ENCODE results near the gene ESPN.

The ESPN gene

DNA sequence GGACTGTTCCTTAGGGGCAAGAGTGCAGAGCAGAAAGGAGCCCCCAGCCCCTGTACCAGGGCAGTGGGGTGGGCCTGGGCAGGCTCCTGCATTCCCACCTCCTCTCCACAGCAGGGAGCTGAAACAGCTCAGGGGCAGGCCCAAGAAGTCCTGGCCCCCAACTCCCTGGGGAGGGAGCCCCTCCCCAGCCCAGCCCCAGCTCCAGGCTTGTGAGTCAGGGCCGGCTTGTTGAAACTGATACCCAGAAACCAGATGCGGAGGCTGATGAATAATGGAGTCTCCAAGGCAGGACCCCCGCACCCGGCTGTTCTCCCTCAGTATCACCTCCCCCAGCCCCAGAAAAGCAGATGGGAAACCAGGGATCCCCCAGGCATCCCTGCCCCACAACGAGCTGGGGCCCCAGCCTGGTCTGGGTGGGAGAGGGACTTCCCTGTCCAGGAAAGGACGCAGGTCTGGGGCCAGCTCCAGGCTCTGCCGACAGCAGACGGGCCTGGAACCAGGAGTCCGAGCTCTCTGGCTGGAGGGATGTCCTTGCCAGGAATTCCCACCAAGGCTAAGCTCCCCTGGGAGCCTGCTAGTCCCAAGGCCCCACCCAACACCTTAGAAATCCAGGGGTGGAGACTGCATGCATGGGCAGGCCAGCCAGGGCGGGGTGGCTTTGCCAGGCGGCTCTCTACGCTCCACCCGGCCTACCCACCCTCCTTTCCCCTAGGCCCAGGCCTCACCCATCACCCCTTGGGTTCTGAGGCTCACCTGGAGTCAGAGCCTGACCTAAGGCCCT, 64.2 kb downstream of the ESPN start:
- no peak overlapping the region for H3K4me3 ChIP-seq (ENCODE audit: control insufficient read depth, low read depth, low read length)
- TF ChIP-seq, protein P1, sequence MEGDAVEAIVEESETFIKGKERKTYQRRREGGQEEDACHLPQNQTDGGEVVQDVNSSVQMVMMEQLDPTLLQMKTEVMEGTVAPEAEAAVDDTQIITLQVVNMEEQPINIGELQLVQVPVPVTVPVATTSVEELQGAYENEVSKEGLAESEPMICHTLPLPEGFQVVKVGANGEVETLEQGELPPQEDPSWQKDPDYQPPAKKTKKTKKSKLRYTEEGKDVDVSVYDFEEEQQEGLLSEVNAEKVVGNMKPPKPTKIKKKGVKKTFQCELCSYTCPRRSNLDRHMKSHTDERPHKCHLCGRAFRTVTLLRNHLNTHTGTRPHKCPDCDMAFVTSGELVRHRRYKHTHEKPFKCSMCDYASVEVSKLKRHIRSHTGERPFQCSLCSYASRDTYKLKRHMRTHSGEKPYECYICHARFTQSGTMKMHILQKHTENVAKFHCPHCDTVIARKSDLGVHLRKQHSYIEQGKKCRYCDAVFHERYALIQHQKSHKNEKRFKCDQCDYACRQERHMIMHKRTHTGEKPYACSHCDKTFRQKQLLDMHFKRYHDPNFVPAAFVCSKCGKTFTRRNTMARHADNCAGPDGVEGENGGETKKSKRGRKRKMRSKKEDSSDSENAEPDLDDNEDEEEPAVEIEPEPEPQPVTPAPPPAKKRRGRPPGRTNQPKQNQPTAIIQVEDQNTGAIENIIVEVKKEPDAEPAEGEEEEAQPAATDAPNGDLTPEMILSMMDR (IDR thresholded peaks at IDR 0.05; ENCODE audit: control insufficient read depth, insufficient read depth, low read depth, low read length, missing control alignments): no peak
- no peak for DNase-seq (ENCODE audit: low read depth)

DNA sequence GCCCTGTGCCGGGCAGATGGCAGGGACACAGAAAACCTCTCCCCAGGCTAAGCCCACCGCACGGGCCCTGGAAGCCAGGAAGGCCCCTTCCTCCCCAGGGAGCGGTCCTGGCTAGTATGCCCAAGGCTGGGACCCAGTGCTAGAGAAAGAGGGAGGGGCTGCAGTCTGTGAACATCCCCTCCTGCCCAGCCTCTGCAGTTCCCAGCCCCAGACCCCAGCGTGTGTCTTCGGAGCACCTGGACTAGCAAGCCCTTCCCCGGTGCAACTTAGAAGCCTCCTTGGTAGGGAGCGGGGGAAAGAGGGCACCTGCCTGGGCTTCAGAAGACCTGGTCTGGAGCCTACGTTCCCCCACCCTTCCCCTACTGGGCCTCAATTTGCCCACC, 64.8 kb downstream of the ESPN start:
- TF ChIP-seq, protein P1 (IDR thresholded peaks at IDR 0.05; ENCODE audit: control insufficient read depth, insufficient read depth, low read depth, low read length, missing control alignments): no peak
- DNase-seq (ENCODE audit: low read depth): no peak
- no peak overlapping the region for H3K4me3 ChIP-seq (ENCODE audit: control insufficient read depth, low read depth, low read length)

DNA sequence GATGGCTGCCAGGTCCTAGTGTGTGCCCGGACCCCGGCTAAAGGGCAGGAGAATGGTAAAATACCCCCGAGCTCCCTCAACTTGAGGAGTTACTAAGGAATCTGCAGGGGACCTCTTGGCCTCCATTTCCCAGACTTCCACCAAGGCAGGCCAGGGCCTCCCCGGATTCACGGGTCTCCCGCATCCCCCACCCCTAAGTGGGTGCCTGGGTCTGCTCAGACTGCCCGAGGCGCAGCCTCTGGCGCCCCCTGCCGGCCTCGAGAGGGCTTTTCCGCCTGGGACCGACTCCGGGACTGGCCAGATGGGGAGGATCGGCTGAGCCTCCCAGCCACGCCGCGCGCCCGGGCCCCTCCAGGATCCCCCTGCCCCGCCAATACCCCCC, 65.2 kb downstream of the ESPN start:
- H3K4me3 ChIP-seq (ENCODE audit: control insufficient read depth, low read depth, low read length): peak overlapping the region; percentile 69
- TF ChIP-seq, protein P1 (IDR thresholded peaks at IDR 0.05; ENCODE audit: control insufficient read depth, insufficient read depth, low read depth, low read length, missing control alignments): peak; percentile 95
- no peak for DNase-seq (ENCODE audit: low read depth)

DNA sequence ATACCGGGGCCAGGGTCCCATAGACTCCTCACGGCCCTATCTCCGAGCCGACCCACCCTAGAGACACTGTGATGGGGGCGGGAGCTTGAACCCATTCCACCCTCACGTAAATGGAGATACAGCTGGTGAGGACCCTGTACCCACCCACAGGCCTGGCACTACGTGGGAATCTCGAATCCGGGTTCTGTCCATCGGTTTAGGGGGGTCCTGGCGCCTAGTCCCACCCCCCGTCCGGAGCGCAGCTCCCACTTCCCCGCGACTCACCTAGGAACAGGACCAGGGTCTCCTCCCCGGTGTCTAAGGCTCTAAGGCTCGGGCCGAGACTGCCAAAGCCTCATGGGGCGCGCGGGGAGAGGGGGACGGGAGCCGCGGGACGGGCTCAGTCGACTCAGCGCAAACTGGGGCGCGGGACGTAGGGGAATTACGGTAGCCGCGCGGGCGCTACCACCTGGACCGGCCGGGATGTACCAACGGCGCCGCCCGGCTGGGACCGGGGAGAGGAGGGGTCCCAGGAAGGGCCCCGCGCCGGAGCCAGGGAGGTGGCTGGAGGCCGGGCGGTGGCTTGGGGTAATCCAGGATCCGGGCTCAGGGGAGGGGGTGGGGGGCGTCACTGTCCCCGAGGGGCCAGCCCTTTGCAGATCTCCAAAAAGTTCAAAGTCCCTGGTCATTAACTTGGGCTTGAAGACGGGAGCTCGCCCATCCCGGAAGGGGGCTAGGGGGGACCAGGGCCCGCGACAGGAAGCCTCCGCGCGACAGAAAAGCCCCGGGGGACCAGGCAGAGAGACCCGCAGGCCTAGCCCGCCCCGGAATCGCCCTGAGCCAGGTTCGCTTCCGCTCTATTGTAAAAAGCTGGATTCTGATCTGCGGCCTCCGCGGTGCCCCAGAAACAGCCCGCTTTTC, 65.9 kb downstream of the ESPN start:
- DNase-seq (ENCODE audit: low read depth): no peak
- peak overlapping the region; percentile 69 for H3K4me3 ChIP-seq (ENCODE audit: control insufficient read depth, low read depth, low read length)
- TF ChIP-seq, protein P1 (IDR thresholded peaks at IDR 0.05; ENCODE audit: control insufficient read depth, insufficient read depth, low read depth, low read length, missing control alignments): no peak

DNA sequence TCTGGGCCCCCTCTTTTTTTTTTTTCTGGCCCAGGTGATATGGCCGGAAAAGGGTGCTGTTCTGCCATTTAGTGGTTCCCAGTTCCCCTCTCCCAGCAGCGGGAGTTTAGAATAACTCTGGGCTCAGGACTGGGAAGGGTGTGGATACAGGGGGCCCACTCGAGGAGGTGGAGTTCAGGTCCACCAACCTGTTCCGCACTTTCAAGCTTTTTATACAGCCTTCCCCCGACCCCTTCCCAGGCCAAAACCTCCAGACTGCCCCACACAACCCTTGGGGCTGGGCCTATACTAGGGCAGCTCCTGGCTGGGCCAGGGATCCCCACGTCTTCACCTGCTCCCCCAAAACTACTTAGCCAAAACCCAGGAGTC, 66.5 kb downstream of the ESPN start:
- TF ChIP-seq, protein P1 (IDR thresholded peaks at IDR 0.05; ENCODE audit: control insufficient read depth, insufficient read depth, low read depth, low read length, missing control alignments): no peak
- peak overlapping the region; percentile 69 for H3K4me3 ChIP-seq (ENCODE audit: control insufficient read depth, low read depth, low read length)
- no peak for DNase-seq (ENCODE audit: low read depth)

DNA sequence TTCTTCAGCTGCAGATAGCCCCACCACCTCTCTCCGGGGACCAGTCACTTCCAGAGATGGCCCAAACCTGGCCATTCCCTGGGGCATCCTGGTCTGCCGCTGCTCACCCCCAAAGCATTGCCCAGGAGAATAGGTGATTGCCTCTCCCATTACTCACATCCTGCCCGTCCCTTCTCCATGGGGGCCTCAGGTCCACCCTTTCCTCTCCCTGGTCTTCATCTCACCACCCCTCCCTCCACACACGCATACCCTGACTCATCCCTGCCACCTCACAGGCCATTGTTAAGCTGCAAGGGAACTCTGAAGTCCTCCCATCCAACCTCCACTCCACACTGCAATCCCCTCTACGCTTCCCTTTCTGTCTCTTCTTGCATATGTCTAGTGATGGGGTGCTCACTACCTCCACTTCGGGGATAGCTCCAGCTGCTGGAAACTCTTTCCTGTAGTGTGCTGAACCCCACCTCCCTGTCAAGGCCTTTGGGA, 66.9 kb downstream of the ESPN start, which contains the start of gene PLEKHG5:
TSS of gene PLEKHG5 (minus strand) at position 188 of the 483 bp plus-strand sequence. CDS start 14,096 bp downstream, outside the sequence.
- TF ChIP-seq, protein P1 (IDR thresholded peaks at IDR 0.05; ENCODE audit: control insufficient read depth, insufficient read depth, low read depth, low read length, missing control alignments): no peak
- DNase-seq (ENCODE audit: low read depth): no peak
- H3K4me3 ChIP-seq (ENCODE audit: control insufficient read depth, low read depth, low read length): peak within 1 kb of the TSS; percentile 69
